Myocyte (in vitro differentiated cells): ENCODE measurements around the gene DHRS7. TPM values are rescaled to one million over a fixed set of nuclear protein-coding genes. Genes with fewer than 3 reads are reported as not detected.
"Not testable (repeated sequence)": the region's sequence is repeated elsewhere in the genome, so short reads cannot be mapped to it uniquely, and the experiment has no call there.

Experiments used
- DNase-seq: peaks from one replicate; pipeline ENCODE4 v3.0.0-alpha.2; 2012; ENCODE audit warnings: low read depth
- total RNA-seq: library from RNA; depleted of rRNA; stranded (reverse); fragments of >200 nt; gene quantifications from 2 replicates; pipeline ENCODE4 v1.2.3, GENCODE V29; 2014

The DHRS7 gene
- total RNA-seq, 1 donor from 2014 or later, result 84.1 TPM

DNA sequence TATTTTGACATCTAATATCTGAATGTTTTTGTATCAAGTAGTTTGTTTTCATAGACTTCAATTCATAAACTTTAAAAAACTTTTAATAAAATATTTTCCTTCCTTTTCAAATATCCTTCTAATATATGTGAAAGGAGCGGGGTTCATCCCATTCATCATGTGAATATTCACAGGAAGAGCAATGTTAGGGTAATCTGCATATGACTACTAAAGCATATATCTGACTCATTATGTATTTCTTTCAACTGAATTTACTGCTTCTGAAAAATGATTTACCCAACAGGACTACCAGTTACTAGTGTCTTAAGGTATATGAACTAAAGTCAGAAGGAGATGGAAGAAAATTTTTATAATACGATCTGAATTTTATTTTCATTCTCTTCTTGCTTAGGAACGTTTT, 30.5 kb downstream of the DHRS7 start:
- DNase-seq, result no peak

DNA sequence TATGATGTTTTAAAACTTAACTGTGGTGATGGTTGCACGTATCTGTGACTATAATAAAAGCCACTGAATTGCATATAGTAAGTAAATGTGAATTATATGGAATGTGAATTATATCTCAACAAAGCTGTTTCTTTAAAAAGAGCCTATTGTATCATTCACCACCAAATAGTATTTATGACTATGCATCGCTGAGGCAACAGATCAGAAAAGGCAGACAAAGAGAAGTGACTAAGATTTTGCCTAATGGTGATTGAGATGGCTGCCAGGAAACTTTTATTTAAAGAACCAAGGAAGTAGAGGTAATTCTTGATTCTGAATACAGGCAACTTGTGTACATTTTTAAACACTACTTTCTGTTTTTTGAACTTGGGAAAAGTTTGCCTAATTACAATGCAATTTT, 31.7 kb downstream of the DHRS7 start:
- DNase-seq, result no peak

GRCh38 chr14:60125918-60126317, 39.3 kb downstream of the DHRS7 start:
- DNase-seq, result no peak

- DNase-seq, result no peak
Observed at GRCh38 chr14:60116181-60116580, 49.0 kb downstream of the DHRS7 start.

GRCh38 chr14:60114881-60115280, 50.3 kb downstream of the DHRS7 start:
- DNase-seq, result no peak

GRCh38 chr14:60111732-60112131, 53.5 kb downstream of the DHRS7 start:
- DNase-seq, result no peak

- no peak for DNase-seq
Observed at GRCh38 chr14:60107477-60107876, 57.7 kb downstream of the DHRS7 start.

DNA sequence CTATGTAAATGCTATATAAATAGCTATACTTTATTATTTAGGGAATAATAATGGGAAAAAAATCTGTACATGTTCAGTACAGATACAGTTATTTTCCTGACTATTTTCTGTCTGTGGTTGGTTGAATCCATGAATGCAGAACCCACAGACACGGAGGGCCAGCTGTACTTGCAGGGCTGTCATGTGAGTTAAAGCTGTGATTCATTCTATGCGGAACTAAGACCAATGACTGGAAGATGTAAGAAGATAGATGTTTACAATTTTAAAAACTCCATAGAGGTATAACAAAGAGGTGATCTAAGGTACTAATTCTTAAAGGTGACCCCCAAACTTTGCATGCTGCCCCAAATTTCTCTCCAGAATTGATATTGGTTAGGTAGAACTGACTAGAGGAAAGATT, 58.9 kb downstream of the DHRS7 start:
- DNase-seq, result peak; percentile 84

DNA sequence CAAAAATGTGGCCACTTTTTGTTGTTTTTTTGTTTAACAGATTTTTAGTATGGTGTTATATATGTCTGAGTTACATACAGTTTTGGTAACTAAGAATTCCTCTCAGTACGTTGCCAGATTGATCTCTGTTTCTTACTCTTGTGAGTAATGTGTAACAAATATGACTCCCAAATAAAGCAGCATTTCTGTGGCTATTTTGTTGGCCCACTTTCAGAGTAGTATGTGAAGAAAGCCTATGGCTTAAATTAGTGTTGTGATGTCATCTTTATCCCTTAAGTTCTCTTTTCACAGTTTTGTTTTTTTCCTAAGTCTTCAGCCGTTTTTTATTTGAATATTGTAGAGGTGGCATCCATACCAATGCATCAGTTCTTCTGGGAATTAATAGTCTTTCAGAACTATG, 62.8 kb downstream of the DHRS7 start:
- peak; percentile 46 for DNase-seq

GRCh38 chr14:60101786-60102185, 63.4 kb downstream of the DHRS7 start:
- DNase-seq, result no peak

DNA sequence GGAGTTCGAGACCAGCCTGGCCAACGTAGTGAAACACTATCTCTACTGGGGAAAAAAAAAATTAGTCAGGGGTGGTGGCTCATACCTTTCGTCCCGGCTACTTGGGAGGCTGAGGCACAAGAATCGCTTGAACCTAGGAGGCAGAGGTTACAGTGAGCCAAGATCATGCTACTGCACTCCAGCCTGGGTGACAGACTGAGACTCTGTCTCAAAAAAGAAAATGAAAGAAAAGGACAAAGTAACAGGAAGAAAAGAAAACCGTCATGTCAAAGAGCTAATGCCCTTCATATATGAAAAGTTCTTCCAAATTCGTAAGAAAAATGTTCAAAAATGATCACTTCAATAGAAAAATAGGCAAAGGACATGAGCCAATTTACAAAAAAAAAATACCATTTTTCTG, 65.3 kb downstream of the DHRS7 start:
- DNase-seq, result not testable (repeated sequence)

- DNase-seq, result no peak
Observed at GRCh38 chr14:60097974-60098373, 67.2 kb downstream of the DHRS7 start.

DNA sequence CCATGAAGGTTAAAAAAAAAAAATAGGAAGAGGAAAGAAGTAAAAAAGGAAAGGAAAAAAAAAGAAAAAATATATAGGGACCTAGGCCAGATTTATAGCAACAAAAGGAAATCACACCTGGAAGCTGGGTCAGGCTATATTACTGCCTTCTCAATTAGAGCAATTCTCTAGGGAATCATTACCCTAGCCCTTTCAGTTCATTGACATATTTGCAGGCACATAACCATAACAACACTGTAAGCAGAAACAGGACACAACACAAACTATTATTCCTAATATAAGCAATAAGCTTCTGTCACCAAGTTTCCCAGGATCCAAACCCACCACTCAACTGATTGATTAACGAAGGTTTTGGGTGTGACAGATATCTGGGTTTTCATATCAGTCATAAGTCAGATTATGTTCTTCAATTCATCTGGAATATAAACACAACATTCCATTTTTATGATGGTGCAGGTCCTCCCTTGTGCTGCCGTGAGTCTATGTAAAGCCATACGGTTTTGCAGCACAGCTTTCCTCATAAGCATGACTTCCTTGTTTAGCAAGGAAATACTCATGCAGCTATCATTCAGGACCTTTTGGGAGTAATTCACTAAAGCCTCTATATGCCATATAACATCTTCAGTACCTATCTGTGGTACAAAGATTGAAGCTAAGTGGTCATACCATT, 69.3 kb downstream of the DHRS7 start:
- no peak for DNase-seq

GRCh38 chr14:60095231-60095630, 70.0 kb downstream of the DHRS7 start:
- DNase-seq, result no peak

DNA sequence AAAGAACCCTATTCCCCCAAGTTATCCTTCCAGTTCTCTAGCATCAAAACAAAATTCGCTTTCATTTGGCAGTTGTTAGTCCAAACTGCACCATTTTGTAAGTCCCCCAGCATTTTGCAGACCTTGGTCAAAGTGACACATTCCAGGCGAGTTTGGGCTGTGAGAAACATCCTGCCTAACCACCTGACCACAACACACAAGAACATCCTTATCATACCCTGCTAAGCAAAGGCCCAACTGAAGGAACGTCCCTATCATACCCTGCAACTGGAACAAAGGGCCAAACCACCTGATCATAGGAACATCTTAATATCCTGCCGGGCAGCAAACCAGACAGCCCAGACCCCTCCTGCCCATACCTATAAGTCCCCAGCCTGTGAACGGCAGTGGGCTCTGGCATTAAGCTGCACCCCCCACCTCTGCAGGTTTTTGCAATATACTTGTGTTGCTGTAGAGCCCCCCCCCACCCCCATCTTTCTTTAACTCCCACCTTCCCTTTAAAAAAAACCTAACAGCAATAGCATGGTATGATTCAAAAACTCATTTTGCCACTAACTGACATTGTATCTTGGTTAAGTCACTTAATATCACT, 70.8 kb downstream of the DHRS7 start:
- DNase-seq, result peak; percentile 87

Other genes with a start within 250 kb of the DHRS7 start
- 0.08 TPM in 1 of 2 replicates, not detected in the other for gene LRRC9, start 245.3 kb downstream of the DHRS7 start, total RNA-seq
- gene PCNX4, start 73.5 kb downstream of the DHRS7 start, total RNA-seq, result 128 and 146 TPM in 2 replicates
- gene PPM1A, start 83.8 kb upstream of the DHRS7 start, total RNA-seq, result 27.5 and 29.6 TPM in 2 replicates